GM12878 (cell line): Measurements from ENCODE around the gene KRT37.
"Not testable (repeated sequence)": the region's sequence is repeated elsewhere in the genome, so short reads cannot be mapped to it uniquely, and the experiment has no call there.

Experiments
- CBX3 ChIP-seq: fragments of 200-600 bp; sonication (generic); IDR thresholded peaks from 2 replicates; pipeline ENCODE4 v1.6.1; 2016; ENCODE audit warnings: low read depth, borderline replicate concordance
- EP300 ChIP-seq, 2 experiments: fragments of 150-350 bp in 1 of 2; IDR thresholded peaks; 2 replicates each; pipeline ENCODE4 v1.6.1; 2011 to 2012; ENCODE audit warnings: low read depth in 2 of 2, low read length in 2 of 2, borderline replicate concordance in 1 of 2, improper control_type of control experiment in 1 of 2, inconsistent platforms in 1 of 2; ENCODE audit not compliant: control insufficient read depth in 1 of 2
- HDGF ChIP-seq: fragments of 450-650 bp; IDR thresholded peaks from 2 replicates; pipeline ENCODE4 v1.6.1; 2016; ENCODE audit warnings: antibody characterized with exemption
- TF ChIP-seq, protein P1 (sequence below): fragments of 450-650 bp; IDR thresholded peaks from 2 replicates; pipeline ENCODE4 v1.6.1; 2016; ENCODE audit warnings: mild to moderate bottlenecking
- TF ChIP-seq, protein P2 (sequence below), 3 experiments: IDR thresholded peaks in 2 of 3; conservative IDR thresholded peaks in 1 of 3; 2 replicates each; pipeline ENCODE4 v1.5.1; 2011; ENCODE audit warnings: low read depth in 3 of 3, low read length in 3 of 3, mild to moderate bottlenecking in 3 of 3, control low read depth in 2 of 3, moderate library complexity in 2 of 3, inconsistent platforms in 1 of 3, mixed read lengths in 1 of 3; ENCODE audit not compliant: control insufficient read depth in 2 of 3, insufficient read depth in 1 of 3; ENCODE audit errors: extremely low read depth in 1 of 3

DNA sequence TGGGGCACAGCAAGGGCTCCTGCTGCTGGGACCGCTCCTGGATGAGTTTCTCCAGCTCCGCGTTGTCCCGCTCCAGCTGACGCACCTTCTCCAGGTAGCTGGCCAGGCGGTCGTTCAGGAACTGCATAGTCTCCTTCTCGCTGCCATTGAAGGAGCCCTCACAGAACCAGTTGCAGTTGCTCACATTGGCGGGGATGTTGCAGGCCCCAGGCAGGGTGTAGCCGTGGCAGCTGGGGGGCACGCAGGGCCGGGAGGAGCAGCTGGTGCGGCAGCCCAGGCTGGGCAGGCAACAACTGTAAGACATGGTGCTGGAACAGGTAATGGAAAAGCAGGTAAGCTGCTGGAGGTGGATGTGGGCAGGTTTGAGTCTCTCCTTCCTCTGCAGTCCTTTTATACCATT is 42.4 kb downstream of the KRT37 start, which contains the start of gene KRT34:
- TF ChIP-seq, protein P1, sequence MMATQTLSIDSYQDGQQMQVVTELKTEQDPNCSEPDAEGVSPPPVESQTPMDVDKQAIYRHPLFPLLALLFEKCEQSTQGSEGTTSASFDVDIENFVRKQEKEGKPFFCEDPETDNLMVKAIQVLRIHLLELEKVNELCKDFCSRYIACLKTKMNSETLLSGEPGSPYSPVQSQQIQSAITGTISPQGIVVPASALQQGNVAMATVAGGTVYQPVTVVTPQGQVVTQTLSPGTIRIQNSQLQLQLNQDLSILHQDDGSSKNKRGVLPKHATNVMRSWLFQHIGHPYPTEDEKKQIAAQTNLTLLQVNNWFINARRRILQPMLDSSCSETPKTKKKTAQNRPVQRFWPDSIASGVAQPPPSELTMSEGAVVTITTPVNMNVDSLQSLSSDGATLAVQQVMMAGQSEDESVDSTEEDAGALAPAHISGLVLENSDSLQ, result not testable (repeated sequence)
- not testable (repeated sequence) for TF ChIP-seq HDGF; CBX3; EP300 (IDR thresholded peaks at IDR 0.05; ENCODE audit: borderline replicate concordance in 1 of 2, control insufficient read depth in 1 of 2, low read depth in 2 of 2, low read length in 2 of 2)
- TF ChIP-seq, protein P2, sequence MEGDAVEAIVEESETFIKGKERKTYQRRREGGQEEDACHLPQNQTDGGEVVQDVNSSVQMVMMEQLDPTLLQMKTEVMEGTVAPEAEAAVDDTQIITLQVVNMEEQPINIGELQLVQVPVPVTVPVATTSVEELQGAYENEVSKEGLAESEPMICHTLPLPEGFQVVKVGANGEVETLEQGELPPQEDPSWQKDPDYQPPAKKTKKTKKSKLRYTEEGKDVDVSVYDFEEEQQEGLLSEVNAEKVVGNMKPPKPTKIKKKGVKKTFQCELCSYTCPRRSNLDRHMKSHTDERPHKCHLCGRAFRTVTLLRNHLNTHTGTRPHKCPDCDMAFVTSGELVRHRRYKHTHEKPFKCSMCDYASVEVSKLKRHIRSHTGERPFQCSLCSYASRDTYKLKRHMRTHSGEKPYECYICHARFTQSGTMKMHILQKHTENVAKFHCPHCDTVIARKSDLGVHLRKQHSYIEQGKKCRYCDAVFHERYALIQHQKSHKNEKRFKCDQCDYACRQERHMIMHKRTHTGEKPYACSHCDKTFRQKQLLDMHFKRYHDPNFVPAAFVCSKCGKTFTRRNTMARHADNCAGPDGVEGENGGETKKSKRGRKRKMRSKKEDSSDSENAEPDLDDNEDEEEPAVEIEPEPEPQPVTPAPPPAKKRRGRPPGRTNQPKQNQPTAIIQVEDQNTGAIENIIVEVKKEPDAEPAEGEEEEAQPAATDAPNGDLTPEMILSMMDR (IDR thresholded peaks at IDR 0.05 in 2 of 3, conservative IDR thresholded peaks at IDR 0.05 in 1 of 3; ENCODE audit: control insufficient read depth in 2 of 3, extremely low read depth in 1 of 3, insufficient read depth in 1 of 3, low read depth in 3 of 3, low read length in 3 of 3), result not testable (repeated sequence)
